EL (cell line): ENCODE data around the gene TSPAN6.

Source experiments
- DNase-seq: peaks from one replicate; pipeline ENCODE4 v3.0.0-alpha.2; 2016

Gene TSPAN6

DNA sequence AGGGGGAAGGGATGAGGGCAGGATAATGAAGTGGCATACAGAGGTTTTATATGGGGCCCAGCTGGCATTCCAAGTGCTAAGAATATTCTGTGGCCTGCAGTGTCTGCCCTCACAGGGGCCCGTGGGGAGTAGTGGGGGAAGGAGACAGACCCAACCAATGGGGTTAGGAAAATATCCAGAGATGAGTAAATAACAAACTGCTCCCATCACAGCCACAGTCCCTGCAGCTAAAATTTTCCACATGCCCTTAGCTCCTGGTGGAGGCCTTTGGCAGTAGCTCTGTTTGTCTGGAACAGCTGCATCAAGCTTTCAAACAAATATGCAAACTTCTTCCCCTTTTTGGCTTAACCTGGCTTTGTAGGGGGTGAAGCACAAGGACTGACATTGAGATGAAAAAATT is 10.5 kb upstream of the TSPAN6 start:
- peak; percentile 26 for DNase-seq

DNA sequence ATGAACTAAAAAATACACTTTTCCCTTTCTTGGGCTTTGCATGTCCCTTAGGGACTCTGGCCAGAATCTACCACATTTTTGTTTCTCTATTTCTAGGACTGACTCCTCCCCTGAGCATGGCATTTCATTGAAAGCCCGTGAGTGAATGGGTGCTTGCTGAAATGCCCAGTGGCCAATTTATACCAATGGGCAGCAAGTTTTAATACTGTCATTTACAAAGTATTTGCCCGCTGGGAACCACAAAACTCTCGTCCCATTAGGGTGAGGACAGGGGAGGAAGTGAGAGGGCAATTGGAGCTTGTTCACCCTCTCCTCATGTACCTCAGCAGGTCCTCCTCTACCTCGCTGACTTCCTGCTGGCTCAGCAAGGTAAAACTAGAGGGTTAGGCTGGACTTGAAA is 8.5 kb upstream of the TSPAN6 start:
- DNase-seq = peak; percentile 67

DNA sequence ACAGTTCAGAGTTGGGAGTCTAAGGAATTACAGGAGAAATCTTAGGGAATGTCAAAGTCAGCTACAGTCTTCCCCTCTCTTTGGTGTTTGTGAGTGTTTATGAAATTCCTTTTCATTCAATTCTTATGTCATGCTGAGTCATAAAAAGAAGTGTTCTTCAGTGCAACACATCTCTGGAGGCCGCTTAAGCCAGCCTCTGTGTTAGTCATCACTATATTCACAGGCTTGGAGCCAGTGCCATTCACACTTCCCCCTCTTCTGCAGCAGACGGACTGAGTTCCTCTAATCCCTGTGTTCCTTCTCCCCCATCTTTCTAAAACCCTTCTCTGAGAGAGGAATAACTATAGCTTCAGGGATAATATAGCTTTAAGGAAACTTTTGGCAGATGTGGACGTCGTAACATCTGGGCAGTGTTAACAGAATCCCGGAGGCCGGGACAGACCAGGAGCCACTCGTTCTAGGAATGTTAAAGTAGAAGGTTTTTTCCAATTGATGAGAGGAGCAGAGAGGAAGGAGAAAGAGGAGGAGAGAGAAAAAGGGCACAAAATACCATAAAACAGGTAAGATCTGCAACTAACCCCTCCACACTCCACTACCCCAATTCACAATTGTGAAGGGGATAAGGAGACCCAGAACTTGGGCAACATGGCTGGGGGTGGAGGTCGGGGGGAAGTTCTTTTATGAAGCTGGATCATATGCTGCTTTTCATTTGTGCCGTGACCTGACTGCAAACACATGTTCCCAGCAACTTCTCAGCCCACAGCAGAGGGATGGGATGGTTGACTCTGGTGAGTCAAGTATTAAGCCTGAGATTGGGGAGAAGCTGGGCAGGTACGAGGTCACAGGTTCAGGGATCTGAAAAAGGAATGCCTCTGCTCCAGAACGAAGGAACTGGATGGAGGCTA is 7.6 kb upstream of the TSPAN6 start, which contains the start of gene SRPX2:
TSS of gene SRPX2 (plus strand) at position 244 of the 905 bp plus-strand sequence. CDS start 2,124 bp downstream, outside the sequence.
- DNase-seq = peak; percentile 84

DNA sequence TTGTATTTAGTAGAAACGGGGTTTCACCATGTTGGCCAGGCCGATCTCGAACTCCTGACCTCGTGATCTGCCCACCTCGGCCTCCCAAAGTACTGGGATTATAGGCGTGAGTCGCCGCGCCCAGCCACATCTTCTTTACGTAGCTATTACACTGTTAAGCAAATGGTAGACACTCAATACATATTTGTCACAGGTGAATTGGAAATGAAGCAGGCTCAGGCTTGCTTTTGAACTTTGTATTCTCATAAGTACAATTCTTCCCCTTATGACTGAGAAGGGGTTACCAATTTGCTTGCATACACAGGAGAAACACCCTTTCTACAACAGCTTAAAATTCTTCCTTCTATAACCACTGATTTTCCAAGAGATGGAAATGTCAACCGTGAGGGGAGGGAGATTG is 6.6 kb upstream of the TSPAN6 start:
- DNase-seq = no peak

DNA sequence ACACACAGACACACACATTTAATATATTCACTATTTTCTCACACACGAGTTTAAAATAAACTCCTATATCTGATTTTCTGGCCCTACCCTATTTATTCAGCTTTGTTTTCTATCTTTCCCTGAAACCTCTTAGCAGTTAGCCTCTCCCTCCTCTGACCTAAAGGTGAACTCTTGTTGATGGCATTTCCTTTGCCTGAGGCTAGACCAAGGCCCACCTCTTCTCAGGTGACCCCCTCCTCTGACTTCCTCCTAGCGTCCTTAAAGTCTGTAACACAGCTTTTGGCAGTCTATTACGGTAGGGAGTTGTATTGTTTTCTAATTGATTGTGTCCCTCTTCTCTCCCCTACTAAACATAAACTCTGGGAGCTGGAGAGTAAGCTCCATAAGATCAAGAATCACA is 5.7 kb upstream of the TSPAN6 start:
- no peak for DNase-seq

DNA sequence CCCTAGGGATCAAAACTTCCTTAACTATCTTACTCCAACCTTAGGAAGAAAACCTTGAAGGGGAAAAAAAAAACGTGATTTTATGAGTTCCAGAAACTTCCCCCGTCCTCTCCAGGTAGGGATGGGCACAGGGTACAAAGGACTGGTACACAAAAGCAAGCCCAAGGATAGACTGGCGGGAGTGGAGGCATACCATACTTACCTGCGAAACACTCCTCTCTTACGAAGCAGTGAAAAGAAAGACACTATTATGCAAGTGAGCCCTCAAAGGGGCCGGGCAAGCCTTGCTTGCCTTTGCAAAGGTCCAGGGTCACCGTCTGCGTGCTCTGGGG is 651 bp downstream of the TSPAN6 start:
- DNase-seq = no peak

DNA sequence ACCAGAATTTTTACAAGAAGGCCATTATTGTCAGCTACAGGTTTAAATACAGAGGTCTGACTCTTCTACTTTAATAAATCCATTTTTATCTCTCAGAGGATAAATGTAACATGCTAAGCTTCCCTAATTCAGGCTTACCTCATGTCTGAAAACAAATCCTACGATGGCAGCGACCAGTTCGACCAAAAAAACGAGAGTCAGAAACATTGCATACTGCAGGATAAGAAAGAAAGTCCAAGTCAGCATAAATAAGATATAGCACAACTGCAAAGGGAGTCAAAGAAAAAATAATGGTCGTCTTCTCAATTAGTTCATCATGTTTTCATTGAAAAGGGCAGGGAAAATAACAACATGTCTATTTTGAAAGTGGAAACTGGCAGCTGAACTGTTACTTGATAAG is 1.6 kb downstream of the TSPAN6 start:
- no peak for DNase-seq

DNA sequence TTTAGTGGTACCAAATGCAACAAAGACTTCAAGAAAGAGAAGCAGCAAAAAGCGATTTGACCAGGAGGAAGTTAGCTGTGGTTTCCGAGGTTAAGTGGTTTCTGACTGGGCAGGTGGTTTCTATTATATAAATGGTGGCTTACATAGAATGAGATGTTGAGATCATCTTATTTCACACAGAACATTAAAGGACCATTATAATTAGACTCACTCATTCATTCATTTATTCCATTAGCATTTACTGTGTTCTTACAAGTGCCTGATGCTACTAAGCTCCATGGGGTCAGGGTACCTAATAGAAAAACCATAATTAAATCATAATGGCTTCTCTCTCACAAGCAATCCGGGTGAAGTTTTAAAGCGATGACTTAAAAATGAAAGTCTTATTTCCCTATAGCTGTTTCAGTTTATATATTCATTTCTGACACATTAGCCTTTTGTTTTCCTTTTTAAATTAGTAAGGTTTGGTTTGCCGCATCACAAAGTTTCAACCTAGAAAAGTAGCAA is 10.6 kb downstream of the TSPAN6 start:
- no peak for DNase-seq

DNA sequence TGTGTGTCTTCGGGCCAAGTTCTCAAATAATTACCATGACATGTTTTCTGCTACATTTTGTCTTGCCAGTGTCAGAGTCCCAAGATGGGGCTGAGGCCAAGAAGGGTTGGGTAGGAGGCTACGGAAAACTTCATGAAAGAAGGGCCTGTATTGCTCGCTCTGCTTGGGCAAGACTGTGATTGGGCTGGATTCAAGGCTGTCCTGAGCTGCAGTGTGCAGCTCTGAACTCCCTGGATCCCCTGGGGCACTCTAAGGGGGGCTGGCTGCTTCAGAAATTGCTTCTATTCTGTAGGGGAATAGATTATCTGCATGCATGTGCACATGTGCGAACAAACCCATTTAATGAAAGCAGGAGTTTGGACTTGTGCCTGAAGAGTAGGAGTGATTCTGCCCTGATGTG is 13.6 kb downstream of the TSPAN6 start:
- no peak for DNase-seq

DNA sequence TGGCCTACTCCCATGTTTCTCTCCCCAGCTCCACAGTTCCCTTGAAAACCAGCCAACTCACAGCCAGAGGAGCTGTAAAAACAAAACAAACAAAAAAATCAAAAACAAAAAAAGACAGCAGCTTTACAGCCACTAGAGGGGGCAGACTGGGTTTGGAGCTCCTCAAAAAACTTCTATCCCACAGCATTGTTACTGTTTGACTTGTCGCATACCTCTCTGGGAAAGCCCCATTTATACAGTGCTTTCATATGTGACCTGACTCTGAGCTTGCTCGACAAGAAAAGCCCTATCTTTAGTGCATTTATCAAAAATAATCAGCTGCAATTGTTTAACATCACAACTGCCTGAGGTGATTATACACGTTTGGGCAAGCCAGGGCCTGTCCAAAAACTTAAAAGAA is 21.6 kb downstream of the TSPAN6 start:
- peak; percentile 62 for DNase-seq

DNA sequence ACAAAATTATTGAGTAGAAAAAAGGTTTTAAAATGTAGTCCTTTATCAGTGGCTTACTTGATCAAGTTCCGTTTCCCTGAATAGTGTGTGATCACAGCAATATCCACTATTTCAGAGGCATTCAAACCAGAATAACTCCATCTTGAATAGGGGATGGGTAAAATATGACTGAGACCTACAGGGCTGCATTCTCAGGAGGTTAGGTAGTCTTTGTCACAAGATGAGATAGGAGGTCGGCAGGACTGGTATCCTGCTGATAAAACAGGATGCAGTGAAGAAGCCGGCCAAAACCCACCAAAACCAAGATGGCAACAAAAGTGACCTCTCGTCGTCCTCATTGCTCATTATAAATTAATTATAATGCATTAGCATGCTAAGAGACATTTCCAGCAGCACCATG is 24.7 kb downstream of the TSPAN6 start:
- no peak for DNase-seq

DNA sequence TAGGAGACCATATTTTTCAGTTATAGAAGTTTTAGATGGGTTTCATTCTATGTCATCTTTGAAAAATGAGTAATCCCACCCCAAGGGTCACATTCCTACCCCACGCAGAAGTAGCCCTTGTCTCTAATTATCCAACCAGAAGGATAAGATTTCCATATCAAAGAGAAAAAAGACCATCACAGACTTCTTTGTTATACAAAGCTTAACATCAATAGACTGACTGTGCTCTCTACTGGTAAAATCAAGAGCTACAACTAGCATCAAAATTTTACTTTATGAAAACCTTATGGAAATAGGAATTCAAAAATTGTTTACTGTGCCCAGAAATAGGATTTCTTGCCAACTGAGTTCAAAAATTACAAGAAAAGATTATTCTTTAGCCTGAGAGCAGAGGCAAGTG is 27.0 kb downstream of the TSPAN6 start:
- DNase-seq = no peak

DNA sequence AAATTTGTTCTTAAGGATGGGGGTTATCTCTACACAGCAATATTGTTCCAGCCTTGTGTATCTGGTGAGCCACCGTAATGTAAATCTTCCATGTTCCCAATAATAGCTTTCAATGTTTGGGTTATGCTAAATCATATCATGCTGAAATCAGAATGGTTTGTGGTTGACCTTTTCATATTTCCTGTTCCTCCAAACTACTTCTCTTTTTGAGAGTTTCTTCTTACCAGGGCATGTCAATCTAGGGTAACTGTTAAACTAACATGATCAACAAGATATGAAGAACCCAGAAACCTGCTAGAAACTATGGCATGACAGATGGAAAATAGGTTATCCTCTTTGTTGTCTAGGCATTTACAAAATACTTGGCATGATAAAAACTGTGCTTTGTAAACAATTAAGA is 29.9 kb downstream of the TSPAN6 start:
- DNase-seq = no peak

DNA sequence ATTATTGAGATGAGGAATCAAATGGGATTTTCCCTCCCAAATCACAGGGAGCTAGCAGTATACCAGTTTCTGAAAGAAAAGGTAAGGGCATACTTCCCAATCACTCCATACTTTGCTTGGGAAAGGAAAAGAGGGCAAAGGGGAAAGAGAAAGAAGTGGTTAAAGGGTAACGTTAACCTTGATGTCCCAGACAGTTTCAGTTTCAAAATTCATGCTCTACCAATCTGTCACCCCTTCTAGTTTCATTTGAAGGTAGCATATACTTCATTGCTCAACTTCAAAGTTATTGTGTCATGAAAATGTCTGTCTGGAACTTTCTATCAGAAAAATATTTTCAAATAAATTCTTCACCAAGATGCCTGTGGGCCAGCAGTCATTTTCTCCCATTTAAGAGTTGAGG is 35.8 kb downstream of the TSPAN6 start:
- DNase-seq = no peak

DNA sequence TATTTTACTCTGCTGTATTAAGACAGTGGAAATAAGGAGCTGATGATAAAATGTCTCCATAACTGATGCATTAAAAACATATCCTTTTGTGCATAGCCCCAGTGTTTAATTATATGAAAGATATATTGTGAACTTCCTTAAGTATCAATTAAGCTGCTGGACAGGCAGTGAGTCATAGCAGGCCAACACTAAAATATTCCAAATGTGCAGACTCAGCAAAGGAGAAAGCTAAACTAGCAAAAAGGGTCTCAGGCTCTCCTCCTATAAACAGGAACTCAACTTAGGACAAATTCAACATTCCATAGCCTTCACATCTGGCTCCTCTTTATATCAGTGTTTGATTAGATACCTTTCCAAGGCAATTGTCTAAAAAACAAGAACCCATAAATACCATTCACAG is 36.3 kb downstream of the TSPAN6 start:
- DNase-seq = no peak

DNA sequence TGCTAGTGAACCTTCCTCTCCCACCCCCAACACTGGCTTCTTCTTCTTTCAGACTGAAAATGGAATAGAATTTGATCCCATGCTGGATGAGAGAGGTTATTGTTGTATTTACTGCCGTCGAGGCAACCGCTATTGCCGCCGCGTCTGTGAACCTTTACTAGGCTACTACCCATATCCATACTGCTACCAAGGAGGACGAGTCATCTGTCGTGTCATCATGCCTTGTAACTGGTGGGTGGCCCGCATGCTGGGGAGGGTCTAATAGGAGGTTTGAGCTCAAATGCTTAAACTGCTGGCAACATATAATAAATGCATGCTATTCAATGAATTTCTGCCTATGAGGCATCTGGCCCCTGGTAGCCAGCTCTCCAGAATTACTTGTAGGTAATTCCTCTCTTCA is 37.1 kb downstream of the TSPAN6 start:
- no peak for DNase-seq

DNA sequence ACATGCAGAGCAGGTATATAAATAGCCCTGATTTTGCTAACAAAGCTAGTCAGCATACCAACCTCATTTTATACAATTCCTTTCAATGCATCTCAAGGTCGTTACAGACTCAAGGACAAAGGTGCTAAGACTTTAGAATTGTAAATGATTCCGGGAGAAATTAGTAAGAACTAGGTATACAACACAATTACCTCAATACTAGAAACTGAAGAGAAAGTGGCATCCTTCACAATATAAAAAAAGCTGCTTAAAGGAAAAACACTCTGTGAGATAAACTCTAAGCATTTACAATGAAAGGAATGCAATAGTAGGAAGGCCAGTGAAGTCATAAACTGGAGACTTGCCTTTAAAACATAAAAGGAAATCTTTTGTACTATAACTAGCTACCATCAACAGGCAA is 40.0 kb downstream of the TSPAN6 start:
- no peak for DNase-seq

DNA sequence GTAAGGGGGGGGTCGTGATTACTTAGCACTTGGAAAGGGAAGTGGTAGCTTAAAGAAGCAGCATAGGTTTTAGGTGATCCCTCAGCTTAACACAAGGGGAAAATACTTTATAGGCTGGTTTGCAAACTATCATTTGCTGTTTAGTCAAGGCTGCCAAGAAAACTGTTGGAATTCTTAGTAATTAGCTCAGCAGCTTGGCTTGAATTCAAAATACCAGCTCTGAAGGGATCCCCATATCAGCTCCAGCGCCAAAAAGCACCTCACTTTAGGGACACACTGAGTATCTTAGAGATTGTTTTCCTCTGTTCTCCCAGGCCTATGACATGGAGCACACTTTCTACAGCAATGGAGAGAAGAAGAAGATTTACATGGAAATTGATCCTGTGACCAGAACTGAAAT is 43.0 kb downstream of the TSPAN6 start:
- no peak for DNase-seq

DNA sequence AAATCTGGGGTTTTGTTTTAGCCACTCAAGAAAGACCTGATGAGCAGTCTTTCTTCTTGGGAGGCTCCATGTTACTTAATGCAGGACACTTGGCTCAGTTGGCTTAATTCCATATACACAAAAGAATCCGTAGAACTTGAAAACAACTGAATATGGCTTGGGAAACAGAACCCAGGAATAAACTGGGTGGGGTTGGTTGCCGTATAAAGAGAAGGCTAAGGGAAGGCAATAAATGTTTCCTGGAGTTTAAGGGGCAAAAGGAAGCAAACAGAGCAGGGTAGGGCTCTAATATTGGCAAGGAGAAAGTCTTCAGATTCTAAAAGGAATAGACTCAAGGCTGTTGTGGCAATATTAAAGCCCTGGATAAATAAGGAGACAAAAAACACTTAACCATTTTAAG is 43.5 kb downstream of the TSPAN6 start:
- DNase-seq = no peak

DNA sequence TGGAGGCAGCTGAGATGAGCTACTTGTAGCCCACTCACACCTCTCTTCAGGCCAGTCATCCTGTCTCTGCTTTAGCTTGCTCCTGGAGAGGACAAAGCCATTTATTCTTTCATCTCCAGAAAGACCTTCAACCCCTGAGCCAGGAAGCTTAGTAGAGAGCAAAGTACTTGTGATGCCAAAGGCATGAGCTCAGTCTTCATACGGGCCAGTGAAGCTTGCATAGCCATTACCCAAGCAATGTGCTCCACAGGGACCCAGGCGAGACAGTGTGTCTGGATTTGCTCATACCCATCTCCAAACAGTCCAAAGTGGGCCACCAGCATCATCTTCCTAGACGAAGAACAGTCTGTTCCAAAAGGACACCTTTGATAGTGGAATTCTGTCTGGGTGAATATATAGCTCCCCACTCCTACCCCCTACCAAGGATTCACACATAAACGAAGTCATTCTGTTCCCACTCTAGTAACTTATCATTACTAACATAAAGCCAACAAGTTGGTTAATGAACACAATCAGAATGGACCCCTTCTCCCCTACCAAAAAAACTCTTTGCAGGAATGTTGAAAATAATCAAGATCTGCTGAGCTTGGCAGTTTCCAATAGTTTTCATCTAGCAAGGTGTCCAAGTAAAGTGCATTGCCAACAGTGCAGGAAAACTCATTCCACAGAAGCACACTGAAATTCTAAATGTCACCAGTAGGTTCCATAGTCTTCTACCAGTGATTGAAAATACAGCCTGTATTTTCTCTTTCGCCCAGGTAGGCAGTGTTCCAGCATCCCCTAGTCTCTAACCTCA is 45.2 kb downstream of the TSPAN6 start:
- no peak for DNase-seq

DNA sequence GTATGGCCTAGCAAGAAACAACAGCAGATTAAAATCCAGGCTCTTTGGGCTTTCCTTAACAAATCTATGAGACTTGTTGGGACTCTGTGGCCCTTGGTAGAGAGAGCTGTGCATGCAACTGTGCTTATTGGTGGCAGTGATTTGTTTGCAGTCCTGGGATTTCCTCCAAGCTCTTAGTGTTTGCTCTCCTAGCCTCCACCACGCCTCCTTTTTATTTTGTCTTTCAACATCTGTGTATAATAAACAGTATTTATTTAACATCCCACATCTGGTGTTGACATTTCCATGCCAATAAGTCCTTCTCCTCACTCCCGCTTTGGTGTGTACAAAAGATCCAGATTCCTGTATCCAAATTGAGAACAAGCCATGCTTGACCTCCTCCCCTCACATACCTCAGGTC is 48.7 kb downstream of the TSPAN6 start:
- no peak for DNase-seq

DNA sequence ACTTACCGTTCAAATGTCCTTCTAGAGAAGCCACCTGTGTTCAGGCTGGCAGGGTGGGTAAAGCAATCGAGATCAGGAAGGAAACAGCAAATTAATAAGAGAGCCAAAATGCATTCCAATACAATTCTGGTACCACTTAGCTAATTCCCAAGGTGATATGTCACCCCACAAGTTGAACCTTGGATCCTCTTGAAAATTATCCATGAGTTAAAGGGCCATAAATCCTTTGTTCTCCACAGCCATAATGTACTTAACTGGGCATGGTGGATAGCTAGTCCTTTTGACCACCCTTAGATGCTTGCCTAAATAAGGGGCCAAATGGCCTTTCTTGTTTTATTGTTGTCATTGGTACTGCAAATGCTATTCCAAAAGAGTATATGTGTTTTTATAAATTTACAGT is 49.9 kb downstream of the TSPAN6 start:
- no peak for DNase-seq

DNA sequence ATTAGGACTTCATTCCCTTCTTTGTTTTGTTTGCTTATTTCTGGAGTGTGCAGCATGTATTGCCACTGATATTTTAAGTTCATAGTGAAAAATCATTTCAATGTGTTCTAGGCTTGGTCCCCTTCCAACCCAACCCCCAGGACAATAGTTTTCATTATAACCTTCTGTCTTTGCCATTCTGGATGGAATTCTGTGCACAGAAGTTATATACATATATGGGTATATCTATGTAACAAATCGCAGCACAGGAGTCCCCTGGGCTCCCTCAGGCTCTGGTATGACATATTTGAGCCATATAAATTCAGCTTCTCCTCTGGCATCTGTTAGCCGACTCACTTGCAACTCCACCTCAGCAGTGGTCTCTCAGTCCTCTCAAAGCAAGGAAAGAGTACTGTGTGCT is 52.0 kb downstream of the TSPAN6 start, which contains the start of gene TNMD:
TSS of gene TNMD (plus strand) at position 326 of the 400 bp plus-strand sequence. CDS start 83 bp downstream, outside the sequence.
- DNase-seq = no peak
